IPS-18a (cell line): ENCODE results near the gene ASB16.
A peak's percentile ranks its signal among the peaks of the same experiment; 100 is the strongest.

Source experiments
- H3K27ac ChIP-seq: one replicate; pipeline ENCODE4 v1.5.1; 2013; ENCODE audit warnings: low read length
- H3K27me3 ChIP-seq: one replicate; pipeline ENCODE4 v1.6.1; 2013; ENCODE audit warnings: mild to moderate bottlenecking, low read length; ENCODE audit not compliant: control insufficient read depth, insufficient read depth
- H3K36me3 ChIP-seq: one replicate; pipeline ENCODE4 v1.6.1; 2013; ENCODE audit warnings: low read depth, low read length; ENCODE audit not compliant: control insufficient read depth
- H3K4me1 ChIP-seq: one replicate; pipeline ENCODE4 v1.6.1; 2013; ENCODE audit warnings: low read depth, low read length; ENCODE audit not compliant: control insufficient read depth
- H3K4me3 ChIP-seq: one replicate; pipeline ENCODE4 v1.5.1; 2013; ENCODE audit warnings: low read length
- H3K9ac ChIP-seq: one replicate; pipeline ENCODE4 v1.6.1; 2013; ENCODE audit warnings: mild to moderate bottlenecking, low read length, moderate library complexity
- H3K9me3 ChIP-seq: one replicate; pipeline ENCODE4 v1.6.1; 2013; ENCODE audit warnings: low read depth, low read length; ENCODE audit not compliant: control insufficient read depth

The ASB16 gene

GRCh38 chr17:44197107-44197506, 26.6 kb downstream of the ASB16 start:
- Histone ChIP-seq H3K9ac (no peak overlapping the region), H3K9me3 (no peaks in the 10 kb centered on the region), H3K4me3 (no peak overlapping the region), H3K36me3 (peaks cover 43% of the 10 kb centered on the region), H3K27ac (no peak overlapping the region), H3K27me3 (no peaks in the 10 kb centered on the region), H3K4me1 (peaks cover 14% of the 10 kb centered on the region)

- no peaks in the 10 kb centered on the region for H3K9me3 ChIP-seq
- H3K27me3 ChIP-seq, result no peaks in the 10 kb centered on the region
- peak overlapping the region; percentile 24 for H3K27ac ChIP-seq
- H3K4me1 ChIP-seq, result peaks cover 10% of the 10 kb centered on the region
- H3K36me3 ChIP-seq, result peaks cover 40% of the 10 kb centered on the region
- H3K9ac ChIP-seq, result peak overlapping the region; percentile 74
- peak overlapping the region; percentile 79 for H3K4me3 ChIP-seq
Observed at GRCh38 chr17:44197980-44198720, 27.6 kb downstream of the ASB16 start.

GRCh38 chr17:44198721-44199552, 28.4 kb downstream of the ASB16 start:
- peaks cover 12% of the 10 kb centered on the region for H3K4me1 ChIP-seq
- no peaks in the 10 kb centered on the region for H3K27me3 ChIP-seq
- H3K4me3 ChIP-seq, result peak overlapping the region; percentile 79
- H3K36me3 ChIP-seq, result peaks cover 32% of the 10 kb centered on the region
- peak overlapping the region; percentile 74 for H3K9ac ChIP-seq
- no peaks in the 10 kb centered on the region for H3K9me3 ChIP-seq
- H3K27ac ChIP-seq, result peak overlapping the region; percentile 24

- Histone ChIP-seq H3K4me1 (peaks cover 13% of the 10 kb centered on the region), H3K36me3 (peaks cover 23% of the 10 kb centered on the region), H3K27ac (peak within 1 kb of the TSS; percentile 74), H3K9me3 (no peaks in the 10 kb centered on the region), H3K4me3 (peak within 1 kb of the TSS; percentile 79), H3K27me3 (no peaks in the 10 kb centered on the region), H3K9ac (peak within 1 kb of the TSS; percentile 74)
Observed at GRCh38 chr17:44199553-44200477, 29.3 kb downstream of the ASB16 start, which contains the start of gene ATXN7L3. ATXN7L3 (minus strand) TSS chr17:44199884; CDS start chr17:44198070, 1,814 bp downstream.

DNA sequence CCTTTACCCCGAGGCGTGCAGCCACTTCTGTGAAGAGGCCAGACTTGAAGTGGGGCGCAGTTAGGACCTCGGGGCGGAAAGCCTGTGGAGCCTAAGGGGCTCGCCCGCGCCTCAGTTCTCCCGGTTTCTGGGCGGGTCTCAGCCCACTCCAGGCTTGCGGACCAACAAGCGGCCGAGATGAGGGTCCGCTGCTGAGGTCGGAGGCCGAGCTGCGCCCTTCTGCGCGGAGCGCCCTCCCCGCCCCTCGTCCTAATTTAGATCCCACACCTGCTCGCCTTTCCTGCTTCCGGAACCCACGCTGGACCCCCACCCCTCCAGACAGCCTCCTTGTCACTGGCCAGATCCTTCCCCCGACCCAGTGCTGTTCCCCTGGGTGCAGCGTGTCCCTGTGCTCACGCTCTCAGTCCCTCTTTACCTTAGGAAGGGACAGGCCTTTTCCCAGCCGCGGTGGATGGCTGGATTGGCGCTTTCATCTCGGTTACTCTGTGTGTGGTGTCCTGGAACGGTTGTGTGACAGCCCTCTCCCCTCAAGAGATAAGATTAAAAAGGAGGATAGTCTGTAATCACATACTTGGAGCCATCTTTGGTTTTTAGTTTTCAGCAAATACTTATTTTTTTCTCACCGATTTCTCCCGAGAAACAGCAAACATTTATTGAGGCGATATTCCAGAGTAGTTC, 30.1 kb downstream of the ASB16 start:
- H3K27me3 ChIP-seq, result no peaks in the 10 kb centered on the region
- H3K27ac ChIP-seq, result peak overlapping the region; percentile 74
- peaks cover 15% of the 10 kb centered on the region for H3K36me3 ChIP-seq
- peak overlapping the region; percentile 68 for H3K4me3 ChIP-seq
- H3K9ac ChIP-seq, result peak overlapping the region; percentile 70
- H3K4me1 ChIP-seq, result peaks cover 13% of the 10 kb centered on the region
- no peaks in the 10 kb centered on the region for H3K9me3 ChIP-seq

DNA sequence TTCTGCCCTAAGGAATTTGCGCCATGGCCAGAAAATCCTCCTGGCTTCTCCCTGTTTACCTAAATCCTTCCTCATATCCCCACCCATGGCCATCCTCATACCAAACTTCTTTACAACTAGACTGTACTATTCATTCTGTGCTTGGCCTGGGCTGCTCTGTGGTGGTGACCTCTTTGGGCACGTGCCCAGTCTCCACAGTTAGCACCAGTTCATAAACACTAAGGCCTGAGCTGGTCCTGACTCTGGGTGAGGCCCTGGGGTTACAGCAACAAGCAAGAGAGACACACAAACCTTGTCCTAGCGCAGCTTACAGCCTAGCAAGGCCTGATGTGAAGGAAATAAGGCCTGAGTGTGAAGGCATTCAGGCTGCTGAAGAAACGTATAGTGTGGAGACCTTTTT, 32.3 kb downstream of the ASB16 start:
- H3K9ac ChIP-seq, result no peak overlapping the region
- no peak overlapping the region for H3K27ac ChIP-seq

GRCh38 chr17:44203731-44204440, 33.4 kb downstream of the ASB16 start:
- Histone ChIP-seq H3K9me3 (no peaks in the 10 kb centered on the region), H3K36me3 (peaks cover 19% of the 10 kb centered on the region), H3K4me3 (no peak overlapping the region), H3K4me1 (peaks cover 7% of the 10 kb centered on the region), H3K27ac (no peak overlapping the region), H3K27me3 (no peaks in the 10 kb centered on the region), H3K9ac (no peak overlapping the region)

More for the DNA sequence above, 32.3 kb downstream of the ASB16 start:
- H3K36me3 ChIP-seq, result peaks cover 9% of the 10 kb centered on the region
- no peaks in the 10 kb centered on the region for H3K9me3 ChIP-seq
- no peaks in the 10 kb centered on the region for H3K27me3 ChIP-seq
- H3K4me1 ChIP-seq, result peaks cover 13% of the 10 kb centered on the region
- no peak overlapping the region for H3K4me3 ChIP-seq

DNA sequence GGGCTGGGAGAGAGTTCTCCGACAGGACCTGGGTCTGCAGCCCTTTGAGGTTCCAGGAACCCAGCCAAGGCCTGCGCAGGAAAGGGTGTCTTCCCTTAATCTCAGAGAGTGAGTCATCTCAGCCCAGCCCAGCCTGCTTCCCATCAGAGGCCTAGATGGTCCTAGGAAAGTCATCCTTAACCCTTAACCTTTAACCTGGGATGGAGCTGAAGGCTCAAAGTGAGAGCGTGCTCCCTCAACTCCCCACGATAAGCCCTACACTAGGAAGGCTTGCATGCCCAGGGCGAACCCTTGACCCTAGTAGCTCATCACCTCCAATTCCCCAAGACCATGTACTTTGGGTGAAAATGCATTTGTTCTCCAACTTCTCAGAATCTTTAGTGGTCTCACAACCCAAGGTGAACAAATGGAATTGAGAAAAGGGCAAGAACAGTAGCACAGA, 34.0 kb downstream of the ASB16 start:
- Histone ChIP-seq H3K27ac (no peak overlapping the region), H3K4me1 (peaks cover 7% of the 10 kb centered on the region)

DNA sequence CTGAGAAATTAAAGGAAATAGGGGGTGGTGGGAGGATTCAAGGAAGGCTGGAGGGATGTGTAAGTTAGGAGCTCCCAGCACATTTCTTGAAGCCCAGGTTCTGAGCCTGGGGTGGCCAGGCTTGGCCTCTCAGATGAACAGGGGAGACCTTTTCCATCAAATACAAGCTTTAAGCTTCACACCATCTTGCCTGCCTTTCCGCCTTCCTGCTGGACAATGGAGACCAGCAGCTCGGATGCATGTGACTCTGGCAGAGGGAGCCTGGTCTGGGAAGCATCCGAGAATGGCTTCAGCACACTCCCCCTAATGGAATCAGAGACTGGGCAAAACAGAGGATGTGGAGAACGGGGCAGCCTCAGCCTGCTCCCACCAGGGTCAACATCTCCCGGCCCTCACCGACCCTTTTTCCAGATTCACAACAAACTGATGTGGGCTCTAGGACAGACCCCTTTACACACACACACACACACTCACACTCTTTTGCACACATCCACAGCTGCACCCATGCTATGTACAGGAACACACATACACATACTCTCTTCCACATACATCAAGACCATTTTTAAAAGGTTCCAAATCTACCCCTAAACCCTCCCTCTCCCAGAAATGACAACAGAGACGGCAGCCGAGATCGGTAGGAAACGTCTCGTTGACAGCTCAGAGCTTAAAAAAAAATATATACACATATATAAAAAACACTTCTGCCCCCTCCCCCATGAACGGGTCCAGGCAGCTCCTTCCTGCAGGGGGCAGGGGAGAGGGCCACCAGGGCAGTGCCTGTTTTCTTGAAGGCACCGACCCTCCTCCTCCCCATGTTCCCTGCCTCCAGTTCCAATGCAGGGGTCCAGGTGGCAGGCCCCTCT, 35.7 kb downstream of the ASB16 start:
- no peaks in the 10 kb centered on the region for H3K9me3 ChIP-seq
- H3K4me3 ChIP-seq, result no peak overlapping the region
- peaks cover 5% of the 10 kb centered on the region for H3K4me1 ChIP-seq
- no peak overlapping the region for H3K27ac ChIP-seq
- no peaks in the 10 kb centered on the region for H3K27me3 ChIP-seq
- H3K36me3 ChIP-seq, result peaks cover 33% of the 10 kb centered on the region
- no peak overlapping the region for H3K9ac ChIP-seq

More for the DNA sequence above, 34.0 kb downstream of the ASB16 start:
- Histone ChIP-seq H3K4me3 (no peak overlapping the region), H3K9ac (no peak overlapping the region), H3K9me3 (no peaks in the 10 kb centered on the region), H3K27me3 (no peaks in the 10 kb centered on the region), H3K36me3 (peaks cover 25% of the 10 kb centered on the region)

- Histone ChIP-seq H3K9me3 (no peaks in the 10 kb centered on the region), H3K27ac (no peak overlapping the region), H3K4me3 (no peak overlapping the region), H3K36me3 (peaks cover 39% of the 10 kb centered on the region), H3K4me1 (peaks cover 3% of the 10 kb centered on the region), H3K9ac (no peak overlapping the region), H3K27me3 (no peaks in the 10 kb centered on the region)
Observed at GRCh38 chr17:44206825-44207155, 36.3 kb downstream of the ASB16 start.
